Measurements from ENCODE around the gene CD300H. TPM values are rescaled to one million over a fixed set of nuclear protein-coding genes. Genes with fewer than 3 reads are reported as not detected.

CD300H gene
- polyA plus RNA-seq, 3 donors, result 57.9 to 148 (median 84.7) TPM

DNA sequence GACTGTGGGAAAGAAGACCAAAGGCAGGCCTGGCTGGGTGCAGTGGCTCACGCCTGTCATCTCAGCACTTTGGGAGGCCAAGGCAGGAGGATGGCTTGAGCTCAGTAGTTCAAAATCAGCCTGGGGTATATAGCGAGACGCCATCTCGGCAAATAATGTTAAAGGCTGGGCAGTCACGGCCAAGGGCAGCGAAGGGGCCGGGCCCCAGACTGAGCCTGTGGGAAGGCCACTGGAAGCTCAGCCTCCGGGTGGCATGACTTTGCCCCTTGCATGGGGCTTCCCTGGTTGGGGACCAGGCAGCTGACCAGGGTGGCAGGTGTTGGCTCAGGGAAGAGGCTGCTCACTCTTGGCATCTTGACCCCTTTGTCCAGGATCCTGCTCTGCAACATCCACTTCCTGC is 38.7 kb upstream of the CD300H start:
- intact Hi-C loops (cut with micrococcal nuclease), result no loop called here
- Histone ChIP-seq H3K27ac (ENCODE audit: low read depth in 1 of 2, low read length in 2 of 2) (peak overlapping the region in 1 of 2 donors; percentile 72), H3K36me3 (replicated peaks in 1 of 2; ENCODE audit: control insufficient read depth in 1 of 2, insufficient read depth in 2 of 2, low read length in 2 of 2) (peaks cover 5 to 18% of the 10 kb centered on the region in 2 donors), H3K4me3 (replicated peaks in 1 of 3; ENCODE audit: low read depth in 2 of 3, low read length in 3 of 3) (no peak overlapping the region), H3K4me2 (replicated peaks; ENCODE audit: extremely low read depth, low read length, poor library complexity, severe bottlenecking) (no peak overlapping the region), H3K79me2 (ENCODE audit: insufficient read depth, low read length) (no peaks in the 10 kb centered on the region), H3K27me3 (ENCODE audit: control insufficient read depth in 2 of 2, insufficient read depth in 2 of 2, low read length in 2 of 2) (no peaks in the 10 kb centered on the region), H3K4me1 (ENCODE audit: control insufficient read depth in 1 of 2, insufficient read depth in 2 of 2, low read length in 2 of 2) (peaks cover 70 to 77% of the 10 kb centered on the region in 2 donors), H4K20me1 (ENCODE audit: insufficient read depth, low read length) (peaks cover 13% of the 10 kb centered on the region), H3K9ac (ENCODE audit: insufficient read depth, low read length, poor library complexity, severe bottlenecking) (no peak overlapping the region), H3K9me3 (replicated peaks in 1 of 2; ENCODE audit: control insufficient read depth in 1 of 2, insufficient read depth in 1 of 2, low read length in 2 of 2) (no peaks in the 10 kb centered on the region), H2AFZ (ENCODE audit: insufficient read depth, low read depth, low read length, poor library complexity, severe bottlenecking) (no peak overlapping the region)
- Mint-ChIP-seq H3K27me3 (ENCODE audit: low read depth in 3 of 3) (peaks cover 0 to 10% (median 0%) of the 10 kb centered on the region in 3 donors), H3K9me3 (peaks cover 0 to 8% (median 3%) of the 10 kb centered on the region in 7 donors), H3K27ac (peak overlapping the region in 1 of 7 donors; percentile 69), H3K4me3 (no peak overlapping the region), H3K4me1 (peaks cover 74% of the 10 kb centered on the region), H3K36me3 (peaks cover 28 to 33% of the 10 kb centered on the region in 2 donors)
- no peak for DNase-seq
- TF ChIP-seq, protein P1, sequence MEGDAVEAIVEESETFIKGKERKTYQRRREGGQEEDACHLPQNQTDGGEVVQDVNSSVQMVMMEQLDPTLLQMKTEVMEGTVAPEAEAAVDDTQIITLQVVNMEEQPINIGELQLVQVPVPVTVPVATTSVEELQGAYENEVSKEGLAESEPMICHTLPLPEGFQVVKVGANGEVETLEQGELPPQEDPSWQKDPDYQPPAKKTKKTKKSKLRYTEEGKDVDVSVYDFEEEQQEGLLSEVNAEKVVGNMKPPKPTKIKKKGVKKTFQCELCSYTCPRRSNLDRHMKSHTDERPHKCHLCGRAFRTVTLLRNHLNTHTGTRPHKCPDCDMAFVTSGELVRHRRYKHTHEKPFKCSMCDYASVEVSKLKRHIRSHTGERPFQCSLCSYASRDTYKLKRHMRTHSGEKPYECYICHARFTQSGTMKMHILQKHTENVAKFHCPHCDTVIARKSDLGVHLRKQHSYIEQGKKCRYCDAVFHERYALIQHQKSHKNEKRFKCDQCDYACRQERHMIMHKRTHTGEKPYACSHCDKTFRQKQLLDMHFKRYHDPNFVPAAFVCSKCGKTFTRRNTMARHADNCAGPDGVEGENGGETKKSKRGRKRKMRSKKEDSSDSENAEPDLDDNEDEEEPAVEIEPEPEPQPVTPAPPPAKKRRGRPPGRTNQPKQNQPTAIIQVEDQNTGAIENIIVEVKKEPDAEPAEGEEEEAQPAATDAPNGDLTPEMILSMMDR (IDR thresholded peaks at IDR 0.05), result no peak
- 96% methylated on average over 8 of the region's 8 CpGs for WGBS (ENCODE audit: insufficient coverage)

DNA sequence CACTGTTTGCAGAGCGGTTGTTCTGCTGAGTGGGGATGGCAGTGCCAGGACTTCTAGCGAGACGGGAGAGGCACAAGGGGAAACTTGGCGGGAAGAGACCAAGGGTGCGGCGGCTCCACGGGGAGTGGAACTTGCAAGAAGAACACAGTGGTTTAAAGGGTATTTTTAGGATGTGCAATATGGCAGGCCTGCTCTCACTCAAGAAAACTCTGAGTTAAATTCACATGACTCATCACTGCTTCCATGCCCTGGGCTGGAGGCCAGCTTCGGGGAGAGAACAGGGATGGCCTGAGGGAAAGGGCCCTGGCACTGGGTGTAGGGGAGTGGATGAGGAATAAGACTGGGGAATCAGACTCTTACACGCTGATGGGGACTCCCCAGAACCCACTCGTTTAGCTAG is 38.1 kb upstream of the CD300H start:
- Mint-ChIP-seq H3K27ac (peak overlapping the region in 5 of 7 donors; percentile 2 to 90 (median 69)), H3K36me3 (peaks cover 28 to 40% of the 10 kb centered on the region in 2 donors), H3K4me1 (peaks cover 81% of the 10 kb centered on the region), H3K27me3 (ENCODE audit: low read depth in 3 of 3) (peaks cover 0 to 10% (median 0%) of the 10 kb centered on the region in 3 donors), H3K4me3 (no peak overlapping the region), H3K9me3 (peaks cover 0 to 8% (median 3%) of the 10 kb centered on the region in 7 donors)
- Histone ChIP-seq H3K9ac (ENCODE audit: insufficient read depth, low read length, poor library complexity, severe bottlenecking) (no peak overlapping the region), H3K36me3 (replicated peaks in 1 of 2; ENCODE audit: control insufficient read depth in 1 of 2, insufficient read depth in 2 of 2, low read length in 2 of 2) (peaks cover 4 to 11% of the 10 kb centered on the region in 2 donors), H3K27ac (ENCODE audit: low read depth in 1 of 2, low read length in 2 of 2) (peak overlapping the region in 1 of 2 donors; percentile 6), H3K27me3 (ENCODE audit: control insufficient read depth in 2 of 2, insufficient read depth in 2 of 2, low read length in 2 of 2) (no peaks in the 10 kb centered on the region), H3K4me1 (ENCODE audit: control insufficient read depth in 1 of 2, insufficient read depth in 2 of 2, low read length in 2 of 2) (peaks cover 76 to 79% of the 10 kb centered on the region in 2 donors), H3K4me3 (replicated peaks in 1 of 3; ENCODE audit: low read depth in 2 of 3, low read length in 3 of 3) (peak overlapping the region in 1 of 3 experiments; percentile 6), H3K4me2 (replicated peaks; ENCODE audit: extremely low read depth, low read length, poor library complexity, severe bottlenecking) (no peak overlapping the region), H2AFZ (ENCODE audit: insufficient read depth, low read depth, low read length, poor library complexity, severe bottlenecking) (no peak overlapping the region), H3K9me3 (replicated peaks in 1 of 2; ENCODE audit: control insufficient read depth in 1 of 2, insufficient read depth in 1 of 2, low read length in 2 of 2) (no peaks in the 10 kb centered on the region), H4K20me1 (ENCODE audit: insufficient read depth, low read length) (peaks cover 8% of the 10 kb centered on the region), H3K79me2 (ENCODE audit: insufficient read depth, low read length) (no peaks in the 10 kb centered on the region)
- intact Hi-C loops (cut with micrococcal nuclease), result no loop called here
- WGBS (ENCODE audit: insufficient coverage), result 64% methylated on average over 5 of the region's 10 CpGs
- peak in 2 of 3 donors; percentile 41 to 80 for DNase-seq
- TF ChIP-seq, protein P1 (IDR thresholded peaks at IDR 0.05), result no peak
